Fibroblast of pulmonary artery (primary cell): ENCODE results near the gene CRAMP1.
"Not testable (repeated sequence)": the region's sequence is repeated elsewhere in the genome, so short reads cannot be mapped to it uniquely, and the experiment has no call there.

ENCODE experiments used
- DNase-seq: peaks from one replicate; pipeline ENCODE4 v3.0.0-alpha.2; 2010; ENCODE audit warnings: low read depth
- H3K4me3 ChIP-seq: replicated peaks from 2 replicates; pipeline ENCODE4 v1.5.1; 2011; ENCODE audit warnings: low read depth, mild to moderate bottlenecking, control low read depth, low read length, moderate library complexity
- TF ChIP-seq, protein P1 (sequence below): IDR thresholded peaks from 2 replicates; pipeline ENCODE4 v1.5.1; 2011; ENCODE audit warnings: mild to moderate bottlenecking, control low read depth, low read length, inconsistent platforms; ENCODE audit errors: missing control alignments

Gene CRAMP1

DNA sequence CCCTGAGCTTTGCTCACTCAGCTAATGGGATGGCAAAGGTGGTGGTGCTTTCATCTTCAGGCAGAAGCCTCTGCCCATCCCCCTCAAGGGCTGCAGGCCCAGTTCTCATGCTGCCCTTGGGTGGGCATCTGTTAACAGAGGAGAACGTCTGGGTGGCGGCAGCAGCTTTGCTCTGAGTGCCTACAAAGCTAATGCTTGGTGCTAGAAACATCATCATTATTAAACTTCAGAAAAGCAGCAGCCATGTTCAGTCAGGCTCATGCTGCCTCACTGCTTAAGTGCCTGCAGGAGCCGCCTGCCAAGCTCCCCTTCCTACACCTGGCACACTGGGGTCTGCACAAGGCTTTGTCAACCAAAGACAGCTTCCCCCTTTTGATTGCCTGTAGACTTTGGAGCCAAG, 88.1 kb downstream of the CRAMP1 start:
- TF ChIP-seq, protein P1, sequence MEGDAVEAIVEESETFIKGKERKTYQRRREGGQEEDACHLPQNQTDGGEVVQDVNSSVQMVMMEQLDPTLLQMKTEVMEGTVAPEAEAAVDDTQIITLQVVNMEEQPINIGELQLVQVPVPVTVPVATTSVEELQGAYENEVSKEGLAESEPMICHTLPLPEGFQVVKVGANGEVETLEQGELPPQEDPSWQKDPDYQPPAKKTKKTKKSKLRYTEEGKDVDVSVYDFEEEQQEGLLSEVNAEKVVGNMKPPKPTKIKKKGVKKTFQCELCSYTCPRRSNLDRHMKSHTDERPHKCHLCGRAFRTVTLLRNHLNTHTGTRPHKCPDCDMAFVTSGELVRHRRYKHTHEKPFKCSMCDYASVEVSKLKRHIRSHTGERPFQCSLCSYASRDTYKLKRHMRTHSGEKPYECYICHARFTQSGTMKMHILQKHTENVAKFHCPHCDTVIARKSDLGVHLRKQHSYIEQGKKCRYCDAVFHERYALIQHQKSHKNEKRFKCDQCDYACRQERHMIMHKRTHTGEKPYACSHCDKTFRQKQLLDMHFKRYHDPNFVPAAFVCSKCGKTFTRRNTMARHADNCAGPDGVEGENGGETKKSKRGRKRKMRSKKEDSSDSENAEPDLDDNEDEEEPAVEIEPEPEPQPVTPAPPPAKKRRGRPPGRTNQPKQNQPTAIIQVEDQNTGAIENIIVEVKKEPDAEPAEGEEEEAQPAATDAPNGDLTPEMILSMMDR, result no peak
- no peak for DNase-seq
- no peak overlapping the region for H3K4me3 ChIP-seq

- no peak overlapping the region for H3K4me3 ChIP-seq
- no peak for DNase-seq
- TF ChIP-seq, protein P1, result no peak
These were observed 89.2 kb downstream of the CRAMP1 start for GRCh38 chr16:1701216-1701878.

DNA sequence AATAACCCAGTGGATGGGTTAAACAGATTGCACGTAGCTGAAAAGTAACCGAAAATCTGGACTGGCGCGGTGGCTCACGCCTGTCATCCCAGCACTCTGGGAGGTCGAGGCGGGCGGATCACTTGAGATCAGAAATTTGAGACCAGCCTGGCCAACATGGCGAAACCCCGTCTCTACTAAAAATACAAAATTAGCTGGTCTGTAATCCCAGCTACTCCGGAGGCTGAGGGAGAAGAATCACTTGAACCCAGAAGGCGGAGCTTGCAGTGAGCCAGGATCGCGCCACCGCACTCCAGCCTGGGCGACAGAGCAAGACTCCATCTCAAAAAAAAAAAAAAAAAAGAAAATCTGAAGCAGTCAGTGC, 93.1 kb downstream of the CRAMP1 start:
- peak overlapping the region; percentile 90 for H3K4me3 ChIP-seq
- DNase-seq, result not testable (repeated sequence)

DNA sequence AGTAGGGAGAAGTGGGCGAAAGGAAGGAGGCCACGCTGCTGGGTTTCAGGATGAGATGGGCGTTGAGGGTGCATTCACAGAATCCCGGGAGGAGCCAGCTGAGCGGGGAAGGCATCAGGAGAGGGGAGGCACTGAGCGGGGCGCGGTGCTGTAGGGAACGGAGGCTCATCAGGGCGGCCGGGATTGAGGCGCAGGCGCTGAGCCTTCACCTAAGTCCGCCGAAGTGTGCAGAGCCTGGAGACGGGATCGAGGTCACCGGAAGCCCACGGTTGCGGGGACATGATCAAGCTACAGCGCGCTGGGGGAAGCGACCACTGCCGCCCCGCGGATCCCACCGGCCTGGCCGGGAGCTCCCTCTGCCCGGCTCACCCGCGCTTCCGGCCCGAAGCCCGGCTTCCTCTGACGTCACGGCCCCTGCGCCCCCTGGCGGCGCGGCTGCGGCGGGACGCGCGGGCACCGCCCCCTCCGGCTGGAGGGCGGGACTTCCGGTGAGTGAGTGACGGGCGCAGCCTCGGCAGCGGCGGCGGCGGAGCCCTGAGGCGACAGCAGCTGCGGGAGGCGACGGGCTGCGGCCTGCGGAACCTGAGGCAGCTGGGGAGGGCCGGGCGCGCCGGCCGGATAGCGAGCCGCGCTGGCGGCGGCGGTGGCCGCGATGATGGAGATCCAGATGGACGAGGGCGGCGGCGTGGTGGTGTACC, 93.7 kb downstream of the CRAMP1 start, which contains the start of gene MAPK8IP3:
MAPK8IP3 (plus strand) TSS at position 508 of the 698 bp plus-strand sequence; CDS start at position 653, 145 bp downstream.
- peak within 1 kb of the TSS; percentile 90 for H3K4me3 ChIP-seq
- DNase-seq, result peak; percentile 88
- TF ChIP-seq, protein P1, result peak; percentile 31

- TF ChIP-seq, protein P1, result no peak
- peak; percentile 41 for DNase-seq
These were observed 94.4 kb downstream of the CRAMP1 start for GRCh38 chr16:1706386-1707192.

DNA sequence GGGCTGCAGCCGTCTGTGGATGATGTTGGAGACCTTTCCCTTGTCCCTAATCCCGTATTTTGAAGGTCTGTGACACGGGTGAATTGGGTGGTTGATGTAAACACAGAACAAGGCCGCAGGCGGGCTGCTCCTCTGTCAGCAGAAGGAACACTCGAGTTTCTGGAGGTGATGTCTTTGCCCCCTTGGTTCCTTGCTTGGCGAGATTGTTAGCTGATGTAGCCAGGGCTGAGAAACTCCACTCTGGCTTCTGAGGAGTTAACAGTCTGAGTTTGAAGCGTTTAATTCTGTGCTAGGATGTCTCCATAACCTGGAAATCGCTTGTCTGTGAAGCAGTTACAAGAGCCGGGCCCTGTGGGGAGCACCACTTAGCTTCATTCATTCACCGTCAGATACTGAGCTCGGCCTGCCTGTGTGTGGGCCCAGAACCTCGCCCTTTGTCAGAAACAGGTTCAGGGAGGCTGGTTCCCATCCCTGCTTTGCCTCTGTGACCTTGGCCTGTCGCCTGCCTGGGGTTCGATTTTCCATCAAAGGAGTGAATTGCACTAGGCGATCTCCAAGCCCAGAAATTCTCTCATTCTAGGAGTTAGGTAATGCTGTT, 95.1 kb downstream of the CRAMP1 start:
- peak; percentile 37 for DNase-seq
- H3K4me3 ChIP-seq, result peak overlapping the region; percentile 90

More at GRCh38 chr16:1706386-1707192, 94.4 kb downstream of the CRAMP1 start:
- peak overlapping the region; percentile 90 for H3K4me3 ChIP-seq

More for the DNA sequence above, 95.1 kb downstream of the CRAMP1 start:
- TF ChIP-seq, protein P1, result no peak
